Fibroblast of skin of back (primary cell): ENCODE measurements around the gene IFNA2.
"Not testable (repeated sequence)": the region's sequence is repeated elsewhere in the genome, so short reads cannot be mapped to it uniquely, and the experiment has no call there.

Experiments
- DNase-seq: peaks from one replicate; pipeline ENCODE4 v3.0.0-alpha.2; 2013

The IFNA2 gene

DNA sequence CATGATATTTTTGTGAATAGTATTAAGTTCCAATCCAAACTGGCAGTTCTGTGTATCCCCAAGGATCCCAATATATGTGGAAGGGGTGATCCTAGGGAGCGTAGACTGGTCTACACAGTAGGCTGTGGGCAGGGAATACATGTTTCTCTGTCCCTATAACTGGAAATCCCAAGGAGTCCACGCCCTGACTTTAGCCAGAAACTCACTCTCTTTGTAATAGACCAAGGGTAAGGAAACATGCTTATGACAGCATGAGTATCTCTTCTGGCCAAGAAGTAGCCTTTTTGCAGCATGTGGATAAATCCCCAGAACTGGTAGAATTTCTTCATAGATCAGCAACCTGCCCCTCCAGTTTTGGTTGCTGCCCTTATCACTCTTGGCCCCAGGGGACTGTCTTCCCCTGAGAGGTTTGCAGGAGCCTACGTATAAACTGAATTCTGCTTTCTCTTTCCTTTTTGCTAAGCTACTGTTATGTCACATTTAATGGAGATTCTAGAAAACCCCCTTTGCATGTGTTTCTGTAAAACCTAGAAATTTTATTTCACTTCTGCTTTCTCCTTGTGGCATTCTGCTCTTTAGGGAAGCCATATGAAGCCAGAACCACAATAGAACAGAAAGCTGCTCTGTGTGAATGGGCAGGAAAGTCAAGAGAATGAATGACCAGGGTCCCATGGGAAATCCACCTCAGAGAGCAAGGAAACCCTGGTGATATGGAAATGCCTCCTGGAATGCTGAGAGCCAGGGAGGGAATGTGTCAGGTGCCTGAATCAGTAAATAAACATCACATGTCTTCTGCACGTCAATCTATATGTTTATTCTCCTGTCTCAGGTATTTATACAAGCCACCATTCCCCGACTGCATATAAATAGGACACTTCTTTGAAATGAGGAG lies 3.5 kb downstream of the IFNA2 start:
- peak; percentile 10 for DNase-seq

DNA sequence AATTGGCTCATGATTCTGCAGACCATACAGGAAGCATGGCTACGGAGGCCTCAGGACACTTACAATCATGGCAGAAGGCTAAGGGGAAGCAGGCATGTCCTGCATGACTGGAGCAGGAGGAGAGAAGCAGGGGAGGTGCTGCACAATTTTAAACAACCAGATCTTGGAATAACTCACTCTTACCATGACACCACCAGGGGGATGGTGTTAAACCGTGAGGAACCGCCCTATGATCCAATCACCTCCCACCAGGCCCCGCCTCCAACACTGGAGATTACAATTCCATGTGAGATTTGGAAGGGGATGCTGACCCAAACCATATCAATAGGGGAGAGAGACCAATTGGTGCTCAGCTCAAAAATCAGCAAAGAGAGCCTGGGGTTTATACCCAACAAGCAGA lies 13.7 kb downstream of the IFNA2 start:
- not testable (repeated sequence) for DNase-seq

DNA sequence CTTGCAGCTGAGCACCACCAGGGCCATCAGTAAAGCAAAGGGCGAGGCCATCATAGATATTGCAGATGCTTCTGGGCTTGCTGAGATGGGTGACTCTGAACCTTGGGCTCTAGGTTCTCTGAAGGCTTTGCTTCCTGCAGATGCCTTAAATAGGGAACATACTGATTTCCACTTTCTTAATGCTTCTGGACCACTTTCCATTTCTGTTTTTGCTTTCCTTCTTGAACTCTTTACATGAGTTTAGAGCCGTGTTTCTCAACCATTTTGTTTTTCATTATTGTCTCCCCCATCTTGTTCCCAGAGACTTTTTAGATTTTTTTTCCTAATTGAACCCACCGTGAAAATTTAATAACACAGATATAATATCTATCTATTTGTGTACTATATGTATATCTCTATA lies 17.2 kb downstream of the IFNA2 start, which contains the start of gene IFNA13:
TSS of gene IFNA13 (minus strand) at position 101 of the 400 bp plus-strand sequence. CDS start at position 54, 47 bp downstream.
- no peak for DNase-seq

DNA sequence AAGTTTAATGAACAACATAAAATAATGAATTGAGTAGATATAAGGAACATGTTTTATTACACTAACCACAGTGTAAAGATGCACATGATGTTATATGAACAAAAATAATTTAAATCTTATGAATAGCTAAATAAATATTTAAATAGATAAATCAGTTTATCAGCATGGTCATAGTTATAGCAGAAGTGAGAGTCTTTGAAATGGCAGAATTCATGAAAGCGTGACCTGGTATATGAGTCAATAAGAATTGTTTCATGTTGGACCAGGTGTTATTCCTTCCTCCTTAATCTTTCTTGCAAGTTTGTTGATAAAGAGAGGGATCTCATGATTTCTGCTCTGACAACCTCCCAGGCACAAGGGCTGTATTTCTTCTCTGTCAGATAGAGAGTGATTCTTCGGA lies 18.0 kb downstream of the IFNA2 start:
- DNase-seq = not testable (repeated sequence)

GRCh38 chr9:21362287-21362686 lies 22.9 kb downstream of the IFNA2 start:
- no peak for DNase-seq

- peak; percentile 4 for DNase-seq
These were observed 27.4 kb downstream of the IFNA2 start for GRCh38 chr9:21357479-21358460.

GRCh38 chr9:21350787-21351186 lies 34.4 kb downstream of the IFNA2 start, which contains the start of gene IFNA6:
IFNA6 (minus strand) TSS chr9:21350887; CDS start chr9:21350887, 0 bp downstream.
- no peak for DNase-seq

DNA sequence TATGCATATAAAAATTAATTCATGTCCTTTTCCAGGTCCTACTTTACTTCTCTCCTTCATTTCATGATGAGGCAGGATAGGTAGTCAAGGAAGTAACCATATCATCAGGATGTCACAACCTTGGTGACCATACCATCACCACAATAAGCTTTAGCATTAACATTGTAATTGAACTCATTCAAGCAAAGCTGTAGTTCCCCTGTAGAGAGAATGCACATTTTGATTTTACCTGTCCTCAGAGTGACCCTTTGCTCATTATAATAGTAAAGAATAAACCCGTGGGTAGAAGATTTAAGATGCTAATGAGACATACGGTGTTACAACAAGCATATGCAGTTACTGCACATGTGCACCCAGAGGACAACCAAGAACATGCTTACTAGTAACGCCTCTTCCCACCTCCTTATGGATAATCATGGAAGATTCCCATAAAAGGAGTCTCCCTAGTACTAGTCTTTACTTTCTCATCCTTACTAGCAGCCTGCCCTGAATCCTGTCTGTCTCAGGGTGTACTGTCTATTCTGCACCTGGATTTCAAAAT lies 36.7 kb downstream of the IFNA2 start:
- DNase-seq = no peak

GRCh38 chr9:21340735-21341134 lies 44.5 kb downstream of the IFNA2 start:
- no peak for DNase-seq

- no peak for DNase-seq
These were observed 48.7 kb downstream of the IFNA2 start for GRCh38 chr9:21336457-21336856.

DNA sequence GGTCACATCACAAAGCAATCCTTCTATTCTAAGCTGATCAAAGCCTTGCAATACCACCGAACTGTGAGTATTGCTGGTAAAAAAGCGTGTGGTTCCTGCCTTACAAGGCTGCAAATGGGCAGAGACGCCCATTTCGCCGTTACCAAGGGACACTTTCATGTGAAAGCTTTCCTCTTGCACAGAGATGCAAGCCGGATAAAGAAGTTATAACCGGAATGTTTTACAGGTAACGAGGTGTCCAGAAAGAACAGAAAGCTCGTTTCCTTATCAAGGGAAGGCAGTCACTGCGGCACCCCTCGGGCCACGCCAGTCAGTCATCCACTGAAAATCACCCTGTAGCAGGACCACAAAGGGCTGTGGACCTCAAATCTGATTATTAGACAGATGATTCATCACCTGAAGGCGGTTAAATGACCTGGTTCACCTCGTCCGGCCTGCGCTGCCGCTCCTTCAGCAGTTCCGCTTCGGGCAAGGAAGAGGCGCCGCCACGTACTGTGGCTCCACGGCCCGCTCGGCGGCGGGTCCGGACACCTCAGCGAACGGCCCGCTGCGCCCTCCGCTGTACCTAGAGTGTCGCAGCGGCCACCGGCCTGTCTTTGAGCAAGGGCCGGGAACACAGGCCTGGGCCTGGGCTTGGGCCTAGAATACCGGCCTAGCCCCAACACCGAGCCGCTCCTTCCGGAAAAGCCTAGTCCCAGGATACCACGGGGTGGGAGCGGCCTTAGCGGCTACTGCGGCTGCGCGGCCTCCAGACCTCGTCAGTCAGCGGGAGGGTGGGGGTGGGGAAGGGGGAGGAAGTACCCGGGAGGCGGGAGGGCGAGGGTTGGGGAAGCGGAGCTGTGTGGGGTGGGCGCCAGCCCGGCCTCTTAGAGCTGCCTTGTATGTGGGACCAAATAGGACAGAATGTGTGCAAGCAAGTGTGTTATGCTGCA lies 50.2 kb downstream of the IFNA2 start, which contains the start of gene KLHL9:
TSS of gene KLHL9 (minus strand) at position 704 of the 932 bp plus-strand sequence. CDS start at position 159, 545 bp downstream.
- DNase-seq = peak; percentile 93
